ENCODE data around the gene PTPRF.

- TF ChIP-seq CTCF (conservative IDR thresholded peaks at IDR 0.05; ENCODE audit: low read depth, low read length) (no peak), EZH2 (IDR thresholded peaks at IDR 0.05; ENCODE audit: borderline replicate concordance, low read depth, low read length, poor library complexity, severe bottlenecking) (no peak)
Measured at GRCh38 chr1:43572538-43572937, 41.9 kb downstream of the PTPRF start.
